ENCODE data around the gene CTTNBP2NL.

DNA sequence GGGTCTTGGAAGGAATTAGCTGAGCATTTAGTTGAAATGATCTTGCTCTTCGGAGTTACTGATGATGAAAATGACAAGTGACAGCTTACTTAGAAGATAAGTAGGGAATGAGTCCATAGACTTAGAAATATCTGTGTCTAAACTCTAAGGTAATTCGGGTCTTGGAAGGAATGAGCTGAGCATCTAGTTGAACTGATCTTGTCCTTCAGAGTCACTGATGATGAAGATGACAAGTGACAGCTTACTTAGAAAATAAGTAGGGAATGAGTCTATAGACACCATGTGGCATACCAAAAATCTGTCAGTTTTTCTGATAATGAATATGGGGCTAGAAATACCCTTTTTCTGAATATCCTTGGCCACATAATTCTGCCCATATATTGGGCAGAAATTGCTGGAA, 14.7 kb downstream of the CTTNBP2NL start:
- TF ChIP-seq POLR2A (IDR thresholded peaks at IDR 0.05; ENCODE audit: low read length) (no peak), GATA1 (IDR thresholded peaks at IDR 0.05; ENCODE audit: low read depth, low read length) (no peak)

Measured in erythroblast (primary cell).